Dedifferentiated amniotic fluid mesenchymal stem cell (primary cell): Measurements from ENCODE around the gene CAMSAP3.
"Not testable (repeated sequence)": the region's sequence is repeated elsewhere in the genome, so short reads cannot be mapped to it uniquely, and the experiment has no call there.

ENCODE experiments used
- DNase-seq: peaks from one replicate; pipeline ENCODE4 v3.0.0-alpha.2; 2016; ENCODE audit errors: extremely low spot score

Gene CAMSAP3

GRCh38 chr19:7595466-7596133, at the start of gene CAMSAP3:
TSS of gene CAMSAP3 (plus strand) at chr19:7595863. CDS start at chr19:7596003, 140 bp downstream.
- DNase-seq = no peak

GRCh38 chr19:7545904-7546303, 49.8 kb upstream of the CAMSAP3 start:
- no peak for DNase-seq

GRCh38 chr19:7547159-7547558, 48.5 kb upstream of the CAMSAP3 start:
- no peak for DNase-seq

GRCh38 chr19:7549429-7550148, 46.1 kb upstream of the CAMSAP3 start:
- DNase-seq = no peak

GRCh38 chr19:7550169-7550770, 45.4 kb upstream of the CAMSAP3 start:
- no peak for DNase-seq

- DNase-seq = no peak
These were observed 44.5 kb upstream of the CAMSAP3 start for GRCh38 chr19:7550987-7551761.

GRCh38 chr19:7552781-7553180, 42.9 kb upstream of the CAMSAP3 start:
- no peak for DNase-seq

GRCh38 chr19:7554565-7554964, 41.1 kb upstream of the CAMSAP3 start:
- DNase-seq = no peak

GRCh38 chr19:7554990-7555864, 40.4 kb upstream of the CAMSAP3 start:
- no peak for DNase-seq

- DNase-seq = no peak
These were observed 38.9 kb upstream of the CAMSAP3 start for GRCh38 chr19:7556696-7557315.

- no peak for DNase-seq
These were observed 37.0 kb upstream of the CAMSAP3 start for GRCh38 chr19:7558667-7559066.

- DNase-seq = no peak
These were observed 36.6 kb upstream of the CAMSAP3 start for GRCh38 chr19:7559102-7559501.

- no peak for DNase-seq
These were observed 35.4 kb upstream of the CAMSAP3 start for GRCh38 chr19:7560255-7560654.

GRCh38 chr19:7561325-7561724, 34.3 kb upstream of the CAMSAP3 start:
- DNase-seq = no peak

- DNase-seq = no peak
These were observed 32.8 kb upstream of the CAMSAP3 start for GRCh38 chr19:7562646-7563393.

- DNase-seq = no peak
These were observed 30.8 kb upstream of the CAMSAP3 start for GRCh38 chr19:7564866-7565265.

GRCh38 chr19:7565332-7565731, 30.3 kb upstream of the CAMSAP3 start:
- no peak for DNase-seq

- no peak for DNase-seq
These were observed 24.9 kb upstream of the CAMSAP3 start for GRCh38 chr19:7570761-7571160.

GRCh38 chr19:7575434-7576040, 20.1 kb upstream of the CAMSAP3 start:
- no peak for DNase-seq

- DNase-seq = not testable (repeated sequence)
These were observed 18.2 kb upstream of the CAMSAP3 start for GRCh38 chr19:7577422-7577821.
